Ishikawa (cell line): ENCODE measurements around the gene MT1H.

Source experiments
- CEBPB ChIP-seq: IDR thresholded peaks from 2 replicates; pipeline ENCODE4 v1.6.1; 2012
- CREB1 ChIP-seq: IDR thresholded peaks from 2 replicates; pipeline ENCODE4 v1.6.1; 2012; ENCODE audit warnings: low read depth
- EGR1 ChIP-seq: IDR thresholded peaks from 2 replicates; pipeline ENCODE4 v1.6.1; 2012
- EP300 ChIP-seq: IDR thresholded peaks from 2 replicates; pipeline ENCODE4 v1.6.1; 2012; ENCODE audit warnings: borderline replicate concordance
- FOXM1 ChIP-seq: IDR thresholded peaks from 2 replicates; pipeline ENCODE4 v1.6.1; 2012; ENCODE audit warnings: low read depth, borderline replicate concordance
- NFIC ChIP-seq: IDR thresholded peaks from 2 replicates; pipeline ENCODE4 v1.6.1; 2012
- RAD21 ChIP-seq: IDR thresholded peaks from 2 replicates; pipeline ENCODE4 v1.6.1; 2012; ENCODE audit warnings: low read depth
- TAF1 ChIP-seq: IDR thresholded peaks from 2 replicates; pipeline ENCODE4 v1.6.1; 2012; ENCODE audit warnings: low read depth, mild to moderate bottlenecking
- TCF12 ChIP-seq: IDR thresholded peaks from 2 replicates; pipeline ENCODE4 v1.6.1; 2012; ENCODE audit warnings: low read depth
- TEAD4 ChIP-seq: IDR thresholded peaks from 2 replicates; pipeline ENCODE4 v1.6.1; 2012
- YY1 ChIP-seq: IDR thresholded peaks from 2 replicates; pipeline ENCODE4 v1.6.1; 2012; ENCODE audit warnings: low read depth
- ZBTB7A ChIP-seq: IDR thresholded peaks from 2 replicates; pipeline ENCODE4 v1.6.1; 2012; ENCODE audit warnings: low read depth
- TF ChIP-seq, protein P1 (sequence below): IDR thresholded peaks from 2 replicates; pipeline ENCODE4 v1.6.1; 2012; ENCODE audit warnings: low read depth, mild to moderate bottlenecking
- TF ChIP-seq, protein P2 (sequence below): IDR thresholded peaks from 2 replicates; pipeline ENCODE4 v1.6.1; 2012
- TF ChIP-seq, protein P3 (sequence below): IDR thresholded peaks from 2 replicates; pipeline ENCODE4 v1.6.1; 2012

MT1H gene

DNA sequence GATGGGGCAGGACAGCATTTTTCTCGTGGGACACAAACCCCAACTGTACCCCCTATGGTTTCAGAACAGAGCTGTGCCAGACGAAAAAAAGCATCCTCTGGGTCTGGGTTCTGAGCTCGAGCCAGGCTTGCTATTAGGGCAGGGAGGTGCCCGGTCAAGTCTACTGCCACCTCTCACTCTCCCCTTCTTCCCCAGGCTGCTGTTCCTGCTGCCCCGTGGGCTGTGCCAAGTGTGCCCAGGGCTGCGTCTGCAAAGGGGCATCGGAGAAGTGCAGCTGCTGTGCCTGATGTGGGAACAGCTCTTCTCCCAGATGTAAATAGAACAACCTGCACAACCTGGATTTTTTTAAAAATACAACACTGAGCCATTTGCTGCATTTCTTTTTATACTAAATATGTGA, 42.9 kb upstream of the MT1H start:
- TF ChIP-seq EGR1: no peak
- TF ChIP-seq, protein P1, sequence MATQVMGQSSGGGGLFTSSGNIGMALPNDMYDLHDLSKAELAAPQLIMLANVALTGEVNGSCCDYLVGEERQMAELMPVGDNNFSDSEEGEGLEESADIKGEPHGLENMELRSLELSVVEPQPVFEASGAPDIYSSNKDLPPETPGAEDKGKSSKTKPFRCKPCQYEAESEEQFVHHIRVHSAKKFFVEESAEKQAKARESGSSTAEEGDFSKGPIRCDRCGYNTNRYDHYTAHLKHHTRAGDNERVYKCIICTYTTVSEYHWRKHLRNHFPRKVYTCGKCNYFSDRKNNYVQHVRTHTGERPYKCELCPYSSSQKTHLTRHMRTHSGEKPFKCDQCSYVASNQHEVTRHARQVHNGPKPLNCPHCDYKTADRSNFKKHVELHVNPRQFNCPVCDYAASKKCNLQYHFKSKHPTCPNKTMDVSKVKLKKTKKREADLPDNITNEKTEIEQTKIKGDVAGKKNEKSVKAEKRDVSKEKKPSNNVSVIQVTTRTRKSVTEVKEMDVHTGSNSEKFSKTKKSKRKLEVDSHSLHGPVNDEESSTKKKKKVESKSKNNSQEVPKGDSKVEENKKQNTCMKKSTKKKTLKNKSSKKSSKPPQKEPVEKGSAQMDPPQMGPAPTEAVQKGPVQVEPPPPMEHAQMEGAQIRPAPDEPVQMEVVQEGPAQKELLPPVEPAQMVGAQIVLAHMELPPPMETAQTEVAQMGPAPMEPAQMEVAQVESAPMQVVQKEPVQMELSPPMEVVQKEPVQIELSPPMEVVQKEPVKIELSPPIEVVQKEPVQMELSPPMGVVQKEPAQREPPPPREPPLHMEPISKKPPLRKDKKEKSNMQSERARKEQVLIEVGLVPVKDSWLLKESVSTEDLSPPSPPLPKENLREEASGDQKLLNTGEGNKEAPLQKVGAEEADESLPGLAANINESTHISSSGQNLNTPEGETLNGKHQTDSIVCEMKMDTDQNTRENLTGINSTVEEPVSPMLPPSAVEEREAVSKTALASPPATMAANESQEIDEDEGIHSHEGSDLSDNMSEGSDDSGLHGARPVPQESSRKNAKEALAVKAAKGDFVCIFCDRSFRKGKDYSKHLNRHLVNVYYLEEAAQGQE: no peak
- no peak for TF ChIP-seq ZBTB7A
- TF ChIP-seq, protein P2, sequence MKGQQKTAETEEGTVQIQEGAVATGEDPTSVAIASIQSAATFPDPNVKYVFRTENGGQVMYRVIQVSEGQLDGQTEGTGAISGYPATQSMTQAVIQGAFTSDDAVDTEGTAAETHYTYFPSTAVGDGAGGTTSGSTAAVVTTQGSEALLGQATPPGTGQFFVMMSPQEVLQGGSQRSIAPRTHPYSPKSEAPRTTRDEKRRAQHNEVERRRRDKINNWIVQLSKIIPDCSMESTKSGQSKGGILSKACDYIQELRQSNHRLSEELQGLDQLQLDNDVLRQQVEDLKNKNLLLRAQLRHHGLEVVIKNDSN: no peak

DNA sequence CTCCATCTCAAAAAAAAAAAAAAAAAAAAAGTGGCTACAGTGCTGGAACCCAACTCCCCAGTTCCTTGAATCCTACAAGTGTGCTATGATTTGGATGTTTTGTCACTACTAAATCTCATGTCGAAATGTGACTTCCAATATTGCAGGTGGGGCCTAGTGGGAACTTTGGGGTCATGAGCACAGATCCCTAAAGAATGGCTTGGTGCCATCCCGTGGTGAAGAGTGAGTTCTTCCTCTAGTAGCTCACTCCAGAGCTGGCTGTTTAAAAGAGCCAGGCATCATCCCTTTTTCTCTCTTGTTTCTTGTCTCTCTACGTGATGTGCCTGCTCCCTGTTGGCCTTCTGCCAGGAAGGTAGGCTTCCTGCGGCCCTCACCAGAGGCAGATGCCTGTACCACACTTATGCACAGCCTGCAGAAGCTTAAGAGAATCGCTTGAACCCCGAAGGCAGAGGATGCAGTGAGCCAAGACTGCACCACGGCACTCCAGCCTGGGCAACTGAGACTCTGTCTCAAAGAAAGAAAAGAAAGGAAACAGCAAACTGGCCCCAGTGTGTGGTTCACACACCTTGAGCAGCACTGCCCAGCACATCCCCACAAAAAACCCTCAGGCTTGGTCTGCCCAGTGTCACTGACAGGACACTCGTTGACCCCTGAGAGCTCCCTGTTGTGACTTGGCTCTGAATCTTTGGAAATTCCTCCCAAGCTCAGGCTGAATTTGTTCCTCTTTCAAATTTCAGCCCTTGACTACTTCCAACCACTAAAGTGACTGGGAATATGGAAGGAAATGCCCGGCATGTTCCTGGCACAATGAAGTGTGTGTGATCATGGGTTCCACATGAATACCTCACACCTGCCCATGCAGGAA, 40.9 kb upstream of the MT1H start:
- no peak for TF ChIP-seq TEAD4
- TF ChIP-seq TCF12: no peak
- no peak for TF ChIP-seq ZBTB7A
- no peak for TF ChIP-seq NFIC
- TF ChIP-seq FOXM1: no peak
- TF ChIP-seq, protein P3, sequence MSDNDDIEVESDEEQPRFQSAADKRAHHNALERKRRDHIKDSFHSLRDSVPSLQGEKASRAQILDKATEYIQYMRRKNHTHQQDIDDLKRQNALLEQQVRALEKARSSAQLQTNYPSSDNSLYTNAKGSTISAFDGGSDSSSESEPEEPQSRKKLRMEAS: no peak
- no peak for TF ChIP-seq EP300
- TF ChIP-seq, protein P2: no peak
- no peak for TF ChIP-seq CEBPB
- no peak for TF ChIP-seq RAD21
- TF ChIP-seq TAF1: no peak
- TF ChIP-seq, protein P1: no peak

DNA sequence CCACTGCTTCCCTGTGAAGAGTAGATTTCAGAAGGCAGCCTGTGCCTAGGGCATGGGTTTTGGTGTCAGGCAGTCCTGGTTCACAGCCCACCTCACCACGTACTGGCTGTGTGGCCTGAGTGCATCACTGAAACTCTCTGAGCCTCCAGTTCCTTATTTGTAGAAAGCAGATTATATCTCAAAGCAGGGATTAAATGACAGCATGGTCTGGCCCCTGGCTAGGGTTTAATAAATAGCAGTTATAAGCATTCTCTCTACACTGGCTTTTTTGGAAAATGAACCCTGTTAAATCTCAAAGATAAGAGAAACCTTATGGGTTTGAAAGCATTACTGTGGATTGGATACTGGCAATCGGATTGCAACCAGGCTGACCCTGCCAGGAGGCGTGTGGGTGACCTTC, 40.1 kb upstream of the MT1H start:
- TF ChIP-seq, protein P1: no peak
- TF ChIP-seq FOXM1 (no peak), CEBPB (no peak), TAF1 (no peak), TCF12 (no peak), TEAD4 (no peak), ZBTB7A (no peak), CREB1 (no peak), YY1 (no peak), EGR1 (no peak), RAD21 (no peak), NFIC (no peak), EP300 (no peak)
- TF ChIP-seq, protein P2: no peak
- TF ChIP-seq, protein P3: no peak

DNA sequence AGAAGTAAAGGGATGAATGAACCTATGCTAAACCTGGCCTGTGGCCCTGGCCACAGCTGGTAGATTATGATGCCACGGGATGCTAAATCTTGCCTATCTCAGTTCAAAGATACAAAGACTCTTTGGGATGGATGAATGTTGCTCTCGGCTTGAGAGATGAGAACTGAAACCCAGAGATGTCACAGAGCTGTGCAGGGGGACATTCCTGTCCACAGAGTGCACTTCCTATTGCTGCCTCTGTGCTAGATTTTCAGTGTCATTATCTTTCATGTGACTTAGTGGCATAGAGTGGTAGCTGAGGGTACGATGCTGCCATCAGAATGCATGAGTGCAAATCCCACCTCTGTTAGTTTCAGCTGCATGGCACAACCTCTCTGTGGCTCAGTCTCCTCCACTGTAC, 39.5 kb upstream of the MT1H start:
- TF ChIP-seq TEAD4 (no peak), CREB1 (no peak), FOXM1 (no peak)
- TF ChIP-seq, protein P3: no peak
- TF ChIP-seq, protein P1: no peak
